SK-N-SH (cell line): ENCODE results near the gene MFSD6L.

Experiments used
- EP300 ChIP-seq, 2 experiments: IDR thresholded peaks; 2 replicates each; pipeline versions ENCODE4 v1.4.0 to v1.6.1; 2012; ENCODE audit warnings: borderline replicate concordance in 1 of 2, low read depth in 1 of 2, low read length in 1 of 2
- REST ChIP-seq: IDR thresholded peaks from 2 replicates; pipeline ENCODE4 v1.6.1; 2012; ENCODE audit warnings: mild to moderate bottlenecking, low read depth, low read length, moderate library complexity
- TF ChIP-seq, protein P1 (sequence below): IDR thresholded peaks from 2 replicates; pipeline ENCODE4 v1.4.0; 2012; ENCODE audit warnings: low read depth
- TF ChIP-seq, protein P2 (sequence below): fragments of 200-600 bp; sonication (generic); IDR thresholded peaks from 2 replicates; pipeline ENCODE4 v1.6.1; 2017; ENCODE audit warnings: antibody characterized with exemption, mild to moderate bottlenecking, moderate library complexity

DNA sequence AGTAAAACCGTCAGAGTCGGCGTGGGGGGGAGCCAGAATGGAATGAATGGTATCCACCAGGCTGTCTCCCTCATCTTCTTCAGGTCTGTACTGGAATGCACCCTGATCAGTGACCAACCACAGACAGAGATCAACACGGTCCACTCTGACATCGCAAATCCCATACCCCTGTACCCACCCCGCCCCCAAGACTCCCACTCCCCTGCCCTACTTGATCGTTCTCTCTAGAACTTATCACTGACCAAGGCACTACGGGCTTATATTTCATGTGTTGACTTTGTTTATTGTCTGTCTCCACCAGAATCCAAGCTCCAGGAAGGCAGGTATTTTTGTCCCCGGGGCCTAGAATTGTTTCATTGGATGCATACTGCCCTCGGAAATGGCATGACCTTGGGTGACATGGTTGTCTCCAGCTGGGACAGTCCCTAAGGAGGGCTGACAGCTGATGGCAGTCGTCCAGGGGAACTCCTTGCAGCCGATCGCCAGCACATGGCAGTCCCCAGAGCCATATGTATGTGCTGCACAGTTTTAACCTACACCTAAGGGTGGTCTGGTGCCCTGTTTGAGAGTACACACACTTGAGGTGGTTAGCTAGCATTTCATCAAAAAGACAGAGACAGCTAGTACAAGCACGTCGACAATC is 526 bp upstream of the MFSD6L start:
- TF ChIP-seq REST (no peak), EP300 (IDR thresholded peaks at IDR 0.05; ENCODE audit: borderline replicate concordance in 1 of 2, low read depth in 1 of 2, low read length in 1 of 2) (no peak)
- TF ChIP-seq, protein P1, sequence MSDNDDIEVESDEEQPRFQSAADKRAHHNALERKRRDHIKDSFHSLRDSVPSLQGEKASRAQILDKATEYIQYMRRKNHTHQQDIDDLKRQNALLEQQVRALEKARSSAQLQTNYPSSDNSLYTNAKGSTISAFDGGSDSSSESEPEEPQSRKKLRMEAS: no peak
- TF ChIP-seq, protein P2, sequence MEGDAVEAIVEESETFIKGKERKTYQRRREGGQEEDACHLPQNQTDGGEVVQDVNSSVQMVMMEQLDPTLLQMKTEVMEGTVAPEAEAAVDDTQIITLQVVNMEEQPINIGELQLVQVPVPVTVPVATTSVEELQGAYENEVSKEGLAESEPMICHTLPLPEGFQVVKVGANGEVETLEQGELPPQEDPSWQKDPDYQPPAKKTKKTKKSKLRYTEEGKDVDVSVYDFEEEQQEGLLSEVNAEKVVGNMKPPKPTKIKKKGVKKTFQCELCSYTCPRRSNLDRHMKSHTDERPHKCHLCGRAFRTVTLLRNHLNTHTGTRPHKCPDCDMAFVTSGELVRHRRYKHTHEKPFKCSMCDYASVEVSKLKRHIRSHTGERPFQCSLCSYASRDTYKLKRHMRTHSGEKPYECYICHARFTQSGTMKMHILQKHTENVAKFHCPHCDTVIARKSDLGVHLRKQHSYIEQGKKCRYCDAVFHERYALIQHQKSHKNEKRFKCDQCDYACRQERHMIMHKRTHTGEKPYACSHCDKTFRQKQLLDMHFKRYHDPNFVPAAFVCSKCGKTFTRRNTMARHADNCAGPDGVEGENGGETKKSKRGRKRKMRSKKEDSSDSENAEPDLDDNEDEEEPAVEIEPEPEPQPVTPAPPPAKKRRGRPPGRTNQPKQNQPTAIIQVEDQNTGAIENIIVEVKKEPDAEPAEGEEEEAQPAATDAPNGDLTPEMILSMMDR: no peak
